Osteoblast (primary cell): Measurements from ENCODE around the gene APCDD1. TPM values are rescaled to one million over a fixed set of nuclear protein-coding genes. Genes with fewer than 3 reads are reported as not detected.
"Not testable (repeated sequence)": the region's sequence is repeated elsewhere in the genome, so short reads cannot be mapped to it uniquely, and the experiment has no call there.

Experiments
- DNase-seq: peaks from one replicate; pipeline ENCODE4 v3.0.0; 2011; ENCODE audit warnings: low spot score, mixed read lengths; ENCODE audit not compliant: insufficient read length; ENCODE audit errors: missing footprints
- H2AFZ ChIP-seq: 2 replicates; pipeline ENCODE4 v1.6.0; 2011; ENCODE audit warnings: mild to moderate bottlenecking, low read length
- H3K27ac ChIP-seq: 2 replicates; pipeline ENCODE4 v1.5.1; 2011; ENCODE audit warnings: mild to moderate bottlenecking, low read depth, low read length, moderate library complexity
- H3K27me3 ChIP-seq: 2 replicates; pipeline ENCODE4 v1.6.0; 2012; ENCODE audit warnings: mild to moderate bottlenecking, control low read depth, inconsistent platforms, low read length, moderate library complexity; ENCODE audit not compliant: insufficient read depth
- H3K36me3 ChIP-seq: 2 replicates; pipeline ENCODE4 v1.5.1; 2011; ENCODE audit warnings: mild to moderate bottlenecking, low read length, control low read depth, moderate library complexity; ENCODE audit not compliant: insufficient read depth
- H3K4me1 ChIP-seq: 2 replicates; pipeline ENCODE4 v1.5.1; 2011; ENCODE audit warnings: mild to moderate bottlenecking, low read length, control low read depth, moderate library complexity; ENCODE audit not compliant: insufficient read depth
- H3K4me2 ChIP-seq: 2 replicates; pipeline ENCODE4 v1.6.0; 2011; ENCODE audit warnings: mild to moderate bottlenecking, low read length; ENCODE audit not compliant: insufficient read depth
- H3K4me3 ChIP-seq: fragments of 200-600 bp; sonication (generic); 3 replicates; pipeline ENCODE4 v1.5.1; 2012; ENCODE audit warnings: mild to moderate bottlenecking, low read length, inconsistent platforms; ENCODE audit not compliant: insufficient read depth
- H3K79me2 ChIP-seq: 2 replicates; pipeline ENCODE4 v1.6.0; 2012; ENCODE audit warnings: mild to moderate bottlenecking, low read length, control low read depth, inconsistent platforms; ENCODE audit not compliant: insufficient read depth
- H3K9me3 ChIP-seq: 2 replicates; pipeline ENCODE4 v1.5.1; 2011; ENCODE audit warnings: low read depth, low read length, control low read depth
- H4K20me1 ChIP-seq: 2 replicates; pipeline ENCODE4 v1.6.0; 2012; ENCODE audit warnings: mild to moderate bottlenecking, low read length, control low read depth; ENCODE audit not compliant: insufficient read depth
- CTCF ChIP-seq: IDR thresholded peaks from 2 replicates; pipeline ENCODE4 v1.5.1; 2011; ENCODE audit warnings: mild to moderate bottlenecking, low read depth, low read length, moderate library complexity; ENCODE audit errors: extremely low read depth
- total RNA-seq: library from RNA; depleted of rRNA; stranded (reverse); fragments of >200 nt; gene quantifications from 2 replicates; pipeline ENCODE4 v1.2.3, GENCODE V29; 2012

Gene APCDD1
- total RNA-seq, 1 donor, result 3.3 TPM

GRCh38 chr18:10463741-10464140, 9.3 kb downstream of the APCDD1 start:
- no peaks in the 10 kb centered on the region for H4K20me1 ChIP-seq

GRCh38 chr18:10464161-10464648, 9.8 kb downstream of the APCDD1 start:
- H4K20me1 ChIP-seq, H3K27ac ChIP-seq, H3K27me3 ChIP-seq, H2AFZ ChIP-seq, H3K4me2 ChIP-seq, H3K79me2 ChIP-seq, H3K4me3 ChIP-seq, H3K4me1 ChIP-seq, H3K9me3 ChIP-seq, H3K36me3 ChIP-seq, DNase-seq: not testable (repeated sequence)

More at GRCh38 chr18:10463741-10464140, 9.3 kb downstream of the APCDD1 start:
- Histone ChIP-seq H3K4me3 (no peak overlapping the region), H3K36me3 (no peaks in the 10 kb centered on the region), H3K4me1 (no peaks in the 10 kb centered on the region), H3K9me3 (no peaks in the 10 kb centered on the region), H2AFZ (no peak overlapping the region), H3K27me3 (peaks cover 4% of the 10 kb centered on the region), H3K79me2 (no peaks in the 10 kb centered on the region), H3K4me2 (no peak overlapping the region), H3K27ac (no peak overlapping the region)
- DNase-seq, result no peak
- TF ChIP-seq CTCF, result no peak

GRCh38 chr18:10465174-10465939, 10.9 kb downstream of the APCDD1 start:
- no peak overlapping the region for H3K27ac ChIP-seq
- H3K4me2 ChIP-seq, result no peak overlapping the region
- no peaks in the 10 kb centered on the region for H4K20me1 ChIP-seq
- H3K36me3 ChIP-seq, result no peaks in the 10 kb centered on the region
- no peaks in the 10 kb centered on the region for H3K9me3 ChIP-seq
- no peaks in the 10 kb centered on the region for H3K4me1 ChIP-seq
- H3K27me3 ChIP-seq, result peaks cover 7% of the 10 kb centered on the region
- no peaks in the 10 kb centered on the region for H3K79me2 ChIP-seq
- H2AFZ ChIP-seq, result no peak overlapping the region
- TF ChIP-seq CTCF, result no peak
- no peak overlapping the region for H3K4me3 ChIP-seq
- DNase-seq, result no peak

GRCh38 chr18:10470429-10470828, 16.0 kb downstream of the APCDD1 start:
- Histone ChIP-seq H3K4me1 (no peaks in the 10 kb centered on the region), H3K27me3 (peaks cover 6% of the 10 kb centered on the region)

More at GRCh38 chr18:10470429-10470828, 16.0 kb downstream of the APCDD1 start:
- no peak overlapping the region for H2AFZ ChIP-seq
- H3K4me2 ChIP-seq, result no peak overlapping the region
- no peaks in the 10 kb centered on the region for H4K20me1 ChIP-seq
- no peak overlapping the region for H3K27ac ChIP-seq
- no peak for TF ChIP-seq CTCF
- H3K79me2 ChIP-seq, result no peaks in the 10 kb centered on the region
- no peak overlapping the region for H3K4me3 ChIP-seq
- no peaks in the 10 kb centered on the region for H3K9me3 ChIP-seq
- no peaks in the 10 kb centered on the region for H3K36me3 ChIP-seq
- no peak for DNase-seq
